ENCODE data around the gene DUS2. TPM values are rescaled to one million over a fixed set of nuclear protein-coding genes. Genes with fewer than 3 reads are reported as not detected.

The DUS2 gene
- total RNA-seq, 1 experiment from 2014 or later: 18.7 TPM

DNA sequence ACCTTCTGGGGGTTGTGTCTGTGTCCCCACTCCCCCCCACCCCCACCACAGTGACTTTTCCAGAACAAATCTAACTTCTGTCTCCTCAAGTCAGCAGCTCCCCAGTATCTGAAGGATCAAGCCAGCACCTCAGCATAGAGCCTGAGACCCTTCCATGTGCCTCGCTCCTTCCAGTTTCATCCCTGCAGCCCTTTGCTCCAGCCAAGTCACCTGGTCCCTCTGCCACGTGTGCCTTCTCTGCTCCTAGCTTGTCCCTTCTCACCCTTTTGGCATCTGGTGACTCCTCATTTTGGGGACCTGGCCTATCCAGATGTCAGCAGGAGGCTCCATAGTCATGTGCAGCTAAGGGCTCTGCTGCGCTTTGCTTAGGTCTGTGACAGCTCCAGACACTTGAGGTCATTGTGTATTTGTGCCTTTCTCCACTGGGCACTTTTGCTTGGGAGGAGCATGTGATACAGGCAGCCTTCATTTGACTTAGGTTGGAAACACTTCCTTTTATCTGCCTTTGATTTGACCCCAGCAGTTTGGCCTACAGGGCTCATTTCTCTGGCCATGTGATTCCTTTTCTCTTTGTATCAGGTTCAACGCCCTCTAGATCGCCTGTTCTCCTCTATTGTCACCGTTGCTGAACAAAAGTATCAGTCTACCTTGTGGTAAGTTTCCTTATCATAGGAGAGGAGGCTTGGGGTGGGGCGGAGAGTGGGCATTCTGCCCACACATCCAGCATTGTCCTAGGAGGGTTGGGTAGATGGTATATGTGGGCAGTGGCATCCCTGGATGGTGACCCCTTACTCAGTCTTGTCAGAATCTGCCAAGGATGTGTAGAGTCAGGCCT, 55.0 kb downstream of the DUS2 start:
- DNase-seq (ENCODE audit: low spot score): no peak

DNA sequence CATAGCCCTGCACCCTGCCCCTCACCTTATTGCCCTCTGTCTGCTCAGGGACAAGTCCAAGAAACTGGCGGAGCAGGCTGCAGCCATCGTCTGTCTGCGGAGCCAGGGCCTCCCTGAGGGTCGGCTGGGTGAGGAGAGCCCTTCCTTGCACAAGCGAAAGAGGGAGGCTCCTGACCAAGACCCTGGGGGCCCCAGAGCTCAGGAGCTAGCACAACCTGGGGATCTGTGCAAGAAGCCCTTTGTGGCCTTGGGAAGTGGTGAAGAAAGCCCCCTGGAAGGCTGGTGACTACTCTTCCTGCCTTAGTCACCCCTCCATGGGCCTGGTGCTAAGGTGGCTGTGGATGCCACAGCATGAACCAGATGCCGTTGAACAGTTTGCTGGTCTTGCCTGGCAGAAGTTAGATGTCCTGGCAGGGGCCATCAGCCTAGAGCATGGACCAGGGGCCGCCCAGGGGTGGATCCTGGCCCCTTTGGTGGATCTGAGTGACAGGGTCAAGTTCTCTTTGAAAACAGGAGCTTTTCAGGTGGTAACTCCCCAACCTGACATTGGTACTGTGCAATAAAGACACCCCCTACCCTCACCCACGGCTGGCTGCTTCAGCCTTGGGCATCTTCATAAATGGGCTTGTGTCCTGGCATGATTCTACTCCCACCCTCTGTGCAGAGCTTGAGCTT, 55.8 kb downstream of the DUS2 start:
- DNase-seq (ENCODE audit: low spot score): no peak

DNA sequence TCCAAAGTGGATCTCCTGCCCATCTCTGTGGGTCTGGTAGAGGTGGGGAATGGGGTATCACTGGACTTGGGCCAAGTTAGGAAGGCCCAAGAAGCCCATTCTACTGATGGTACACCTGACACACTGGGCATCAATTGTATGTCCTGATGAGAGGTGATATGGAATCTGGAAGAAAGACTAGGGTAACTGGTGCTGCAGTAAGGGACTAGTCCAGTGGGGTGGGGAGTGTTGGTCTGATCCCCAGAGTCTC, 56.2 kb downstream of the DUS2 start:
- no peak for DNase-seq (ENCODE audit: low spot score)

GRCh38 chr16:68079626-68080344, 56.7 kb downstream of the DUS2 start:
- DNase-seq (ENCODE audit: low spot score): peak; percentile 77

GRCh38 chr16:68081861-68082628, 59.0 kb downstream of the DUS2 start:
- no peak for DNase-seq (ENCODE audit: low spot score)

GRCh38 chr16:68082629-68083238, 59.6 kb downstream of the DUS2 start:
- DNase-seq (ENCODE audit: low spot score): no peak

DNA sequence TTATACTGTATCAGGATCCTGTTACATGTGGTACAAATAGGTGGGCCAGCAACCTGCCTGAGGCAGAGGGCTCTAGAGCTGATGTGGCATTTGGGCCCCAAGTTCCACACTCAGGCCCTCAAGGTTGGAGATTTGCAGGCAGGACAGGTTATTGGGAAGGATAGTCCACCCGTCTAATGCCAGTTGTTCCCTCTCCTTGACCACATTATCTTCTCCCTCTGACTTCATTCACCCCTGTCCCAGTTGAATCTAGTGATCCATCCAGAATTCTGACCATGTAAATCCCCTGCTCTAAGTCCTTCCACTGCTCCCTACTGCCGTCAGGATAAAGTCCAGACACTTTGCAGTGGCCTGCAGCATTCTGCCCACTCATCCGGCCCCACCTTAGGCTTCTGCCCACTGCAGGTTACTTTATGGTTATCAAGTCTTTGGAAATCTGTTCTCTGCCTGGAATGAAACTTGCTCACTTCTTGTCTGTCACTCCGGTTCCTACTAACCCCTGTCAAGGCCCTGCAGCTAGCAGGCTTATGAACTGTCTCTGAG, 60.2 kb downstream of the DUS2 start:
- no peak for DNase-seq (ENCODE audit: low spot score)

DNA sequence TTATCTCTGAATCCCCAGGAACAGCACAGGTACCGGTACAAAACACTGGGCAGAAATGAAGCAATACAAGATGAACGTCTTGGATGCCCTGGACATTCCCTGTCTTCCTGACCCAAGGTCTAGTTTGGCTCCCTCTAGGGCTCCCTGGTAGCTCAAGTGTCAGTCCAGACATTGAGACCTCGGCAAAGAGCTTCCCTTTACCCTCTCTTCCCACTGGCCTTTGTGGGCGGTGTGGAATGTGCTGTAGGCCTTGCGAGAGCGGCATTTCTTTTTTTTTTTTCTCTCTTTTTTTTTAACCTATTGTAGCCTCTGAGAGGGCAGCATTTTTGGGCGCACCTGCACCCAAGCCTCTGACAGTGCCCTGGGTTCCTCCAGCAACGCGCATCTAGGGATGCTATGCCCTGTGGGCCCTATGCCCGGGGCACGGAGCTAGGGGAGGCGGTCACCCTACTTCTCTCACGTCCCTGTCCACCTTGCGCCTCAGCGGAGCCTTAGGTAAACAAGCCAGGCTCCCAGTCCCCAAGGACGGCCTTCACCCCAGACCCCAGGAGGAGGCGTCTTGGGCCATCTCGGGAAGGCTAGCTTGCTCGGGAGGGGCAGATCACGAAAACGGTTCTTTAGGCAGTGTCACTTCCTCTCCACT, 60.9 kb downstream of the DUS2 start:
- DNase-seq (ENCODE audit: low spot score): peak; percentile 60

DNA sequence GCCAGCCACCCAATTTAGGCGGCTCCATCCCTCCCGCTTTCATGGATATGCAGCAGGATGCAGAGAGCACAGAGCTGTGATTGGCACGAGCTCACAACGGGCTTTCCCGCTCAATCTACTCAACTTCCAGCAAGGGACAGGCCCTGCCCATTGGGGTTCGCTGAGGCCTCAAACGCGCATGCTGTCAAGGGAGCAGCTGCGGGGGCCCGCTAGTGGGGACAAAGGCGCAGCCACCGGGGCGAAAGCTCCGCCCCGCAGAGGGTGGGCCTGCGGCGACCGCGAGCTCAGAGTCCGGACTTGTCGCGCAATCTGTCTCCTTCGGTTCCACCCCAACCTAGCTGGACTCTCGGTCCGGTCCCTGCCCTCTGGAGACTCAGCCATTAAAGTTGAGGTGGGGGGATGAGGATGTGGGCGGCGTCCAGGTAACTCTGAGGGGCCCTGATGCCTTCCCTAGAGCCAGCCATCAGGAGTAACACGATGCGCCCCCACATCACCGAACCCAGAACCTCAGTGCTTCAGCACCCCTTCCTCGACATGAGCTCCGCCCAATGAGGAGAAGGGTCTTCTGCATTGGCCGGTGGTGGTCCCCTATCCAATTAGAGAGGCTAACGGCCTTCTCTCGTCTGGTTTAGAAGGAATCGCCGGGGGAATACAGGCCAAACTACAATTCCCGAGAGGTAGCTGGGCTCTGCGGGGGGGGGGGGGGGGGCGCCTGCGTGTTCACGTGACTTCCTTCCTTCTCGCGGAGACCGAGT, 61.6 kb downstream of the DUS2 start:
- peak; percentile 85 for DNase-seq (ENCODE audit: low spot score)

DNA sequence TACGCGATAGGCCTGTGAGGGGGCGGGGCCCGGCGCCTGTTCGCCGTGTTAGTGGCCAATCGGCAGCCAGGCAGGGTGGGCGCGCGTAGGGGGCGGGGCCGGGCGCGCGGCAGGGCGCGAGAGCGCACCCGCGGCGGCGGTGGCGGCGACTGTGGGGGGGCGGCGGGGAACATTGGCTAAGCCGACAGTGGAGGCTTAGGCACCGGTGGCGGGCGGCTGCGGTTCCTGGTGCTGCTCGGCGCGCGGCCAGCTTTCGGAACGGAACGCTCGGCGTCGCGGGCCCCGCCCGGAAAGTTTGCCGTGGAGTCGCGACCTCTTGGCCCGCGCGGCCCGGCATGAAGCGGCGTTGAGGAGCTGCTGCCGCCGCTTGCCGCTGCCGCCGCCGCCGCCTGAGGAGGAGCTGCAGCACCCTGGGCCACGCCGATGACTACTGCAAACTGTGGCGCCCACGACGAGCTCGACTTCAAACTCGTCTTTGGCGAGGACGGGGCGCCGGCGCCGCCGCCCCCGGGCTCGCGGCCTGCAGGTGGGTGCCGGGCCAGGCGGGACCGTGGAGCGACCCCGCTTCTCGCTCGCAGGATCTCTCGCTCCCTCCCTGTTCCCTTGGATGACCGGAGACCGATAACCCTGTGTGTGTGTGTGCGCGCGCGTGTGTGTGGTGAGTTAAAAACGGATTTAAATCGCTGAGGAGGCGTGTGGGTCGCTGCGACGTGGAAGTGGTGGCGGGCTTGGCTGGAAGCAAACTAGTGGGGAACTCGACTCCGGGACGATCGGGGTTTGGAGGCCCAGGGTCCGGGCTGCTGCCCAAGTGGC, 62.4 kb downstream of the DUS2 start, which contains the start of gene NFATC3:
Gene NFATC3 (plus strand): TSS at position 112 of the 813 bp plus-strand sequence. CDS start 312 bp downstream, at position 424.
- DNase-seq (ENCODE audit: low spot score): peak; percentile 94

DNA sequence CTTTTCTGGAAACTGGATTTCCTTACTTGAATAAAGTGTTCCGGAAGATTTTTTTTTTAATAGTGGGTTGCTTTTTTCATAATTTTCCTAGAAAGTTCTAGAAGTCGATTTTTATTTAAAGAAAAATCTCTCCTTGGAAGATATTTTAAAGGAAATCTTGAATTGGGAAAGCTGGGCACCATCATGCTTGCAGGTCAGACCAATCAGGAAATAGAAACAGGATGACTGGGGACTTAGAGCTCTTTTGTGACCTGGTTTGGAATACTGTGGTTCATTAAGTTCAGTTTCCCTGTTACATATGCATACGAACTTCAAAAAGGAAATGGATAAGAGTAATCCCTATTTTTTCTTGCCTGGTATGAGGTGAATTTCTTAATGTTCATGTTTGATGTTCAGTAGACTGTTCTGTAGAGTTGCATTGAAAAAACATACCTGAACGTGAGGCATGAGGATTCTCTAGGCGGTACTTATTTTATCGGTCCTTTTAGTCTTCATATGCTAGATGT, 63.3 kb downstream of the DUS2 start:
- DNase-seq (ENCODE audit: low spot score): peak; percentile 68

DNA sequence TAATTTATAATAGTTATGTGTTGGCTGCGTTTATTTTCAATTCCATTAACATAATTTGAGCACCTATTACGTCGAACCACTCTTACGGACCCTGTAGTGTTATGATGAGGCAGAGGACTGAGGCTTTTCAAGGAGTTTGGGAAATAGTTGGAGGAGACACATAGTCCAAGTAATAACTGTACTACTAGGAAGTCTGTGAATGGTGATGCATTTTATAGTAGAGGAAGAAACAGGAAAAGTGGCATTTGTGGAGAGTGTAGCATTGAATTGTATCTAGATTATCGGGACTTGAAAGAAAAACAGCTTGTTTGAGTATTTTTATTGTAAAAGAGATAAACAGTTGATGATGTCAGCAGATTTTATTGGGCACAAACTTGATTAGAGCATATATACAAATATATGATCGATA, 63.8 kb downstream of the DUS2 start:
- no peak for DNase-seq (ENCODE audit: low spot score)

DNA sequence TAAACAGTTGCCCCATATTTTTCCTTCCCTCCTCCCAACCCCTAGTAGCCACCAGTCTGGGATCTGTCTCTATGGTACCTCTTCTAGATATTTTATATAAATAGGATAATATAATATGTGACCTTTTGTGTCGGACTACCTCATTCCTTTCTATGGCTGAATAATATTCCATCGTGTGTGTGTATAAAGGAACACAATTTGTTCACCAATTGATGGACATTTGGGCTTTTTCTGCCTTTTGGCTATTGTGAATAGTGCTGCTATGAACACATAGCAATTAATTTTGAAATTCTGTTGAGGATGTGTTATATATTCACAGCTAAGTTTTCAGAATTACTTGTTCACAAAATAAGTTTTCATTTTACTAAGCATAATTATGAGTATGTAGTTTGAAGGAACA, 64.6 kb downstream of the DUS2 start:
- no peak for DNase-seq (ENCODE audit: low spot score)

GRCh38 chr16:68088130-68088972, 65.3 kb downstream of the DUS2 start:
- no peak for DNase-seq (ENCODE audit: low spot score)

DNA sequence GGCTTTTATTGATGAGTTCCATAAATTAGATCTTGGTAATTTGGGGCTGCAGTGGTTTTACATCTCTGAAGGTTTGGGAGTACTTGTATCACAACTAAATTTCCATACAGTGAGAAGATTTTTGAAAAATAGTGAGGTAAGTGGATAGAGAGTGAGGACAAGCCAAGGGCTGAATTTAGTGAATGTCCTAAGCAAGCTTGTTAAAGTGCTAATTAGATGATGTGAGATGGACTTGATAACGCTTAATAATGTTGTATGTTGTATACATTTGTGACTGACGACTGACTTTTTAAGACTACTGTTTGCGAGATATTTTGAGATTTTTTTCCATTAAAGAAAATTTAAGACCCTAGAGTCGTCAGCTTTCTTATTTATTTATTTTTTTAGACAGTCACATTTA, 66.0 kb downstream of the DUS2 start:
- no peak for DNase-seq (ENCODE audit: low spot score)

DNA sequence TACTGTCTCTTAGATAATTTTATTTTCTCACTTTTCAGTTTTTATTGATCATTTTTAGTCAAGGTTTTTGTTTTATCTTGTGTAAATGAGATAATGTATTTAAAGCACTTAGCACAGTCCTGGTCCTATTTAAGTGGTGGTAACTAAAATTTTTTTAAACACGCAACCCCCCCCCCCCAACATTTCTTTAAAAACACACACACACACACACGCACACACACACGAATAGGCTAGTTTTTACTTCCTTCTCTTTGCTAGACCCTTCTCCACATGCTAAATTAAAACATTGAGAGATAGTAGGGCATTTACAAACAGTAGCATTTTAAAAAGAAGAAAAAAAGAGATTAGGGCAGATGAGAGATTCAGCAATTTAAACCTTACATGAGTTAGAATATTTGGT, 67.0 kb downstream of the DUS2 start:
- DNase-seq (ENCODE audit: low spot score): no peak

GRCh38 chr16:68090533-68090932, 67.4 kb downstream of the DUS2 start:
- DNase-seq (ENCODE audit: low spot score): no peak
